ENCODE results near the gene BMP2K.
"Not testable (repeated sequence)": the region's sequence is repeated elsewhere in the genome, so short reads cannot be mapped to it uniquely, and the experiment has no call there.

Gene BMP2K

GRCh38 chr4:78784236-78784865 is 8.2 kb downstream of the BMP2K start:
- DNase-seq (ENCODE audit: low read depth in 1 of 2, low spot score in 1 of 2): no peak
- in situ Hi-C loops (cut with HindIII; ENCODE audit: low pct_unique_long_range_greater_than_20kb, low sequenced_read_pairs): no loop called here
- TF ChIP-seq JUND (IDR thresholded peaks at IDR 0.05; ENCODE audit: low read depth): no peak

- TF ChIP-seq JUND (IDR thresholded peaks at IDR 0.05; ENCODE audit: low read depth): no peak
- in situ Hi-C loops (cut with HindIII; ENCODE audit: low pct_unique_long_range_greater_than_20kb, low sequenced_read_pairs): no loop called here
- no peak for DNase-seq (ENCODE audit: low read depth in 1 of 2, low spot score in 1 of 2)
Observed at GRCh38 chr4:78787392-78788006, 11.3 kb downstream of the BMP2K start.

- no peak for TF ChIP-seq JUND (IDR thresholded peaks at IDR 0.05; ENCODE audit: low read depth)
- in situ Hi-C loops (cut with HindIII; ENCODE audit: low pct_unique_long_range_greater_than_20kb, low sequenced_read_pairs): no loop called here
- DNase-seq (ENCODE audit: low read depth in 1 of 2, low spot score in 1 of 2): no peak
Observed at GRCh38 chr4:78788007-78788889, 12.1 kb downstream of the BMP2K start.

- in situ Hi-C loops (cut with HindIII; ENCODE audit: low pct_unique_long_range_greater_than_20kb, low sequenced_read_pairs); DNase-seq (ENCODE audit: low read depth in 1 of 2, low spot score in 1 of 2): not testable (repeated sequence)
Observed at GRCh38 chr4:78795594-78796416, 19.7 kb downstream of the BMP2K start.

- in situ Hi-C loops (cut with HindIII; ENCODE audit: low pct_unique_long_range_greater_than_20kb, low sequenced_read_pairs): no loop called here
- TF ChIP-seq JUND (IDR thresholded peaks at IDR 0.05; ENCODE audit: low read depth): no peak
- DNase-seq (ENCODE audit: low read depth in 1 of 2, low spot score in 1 of 2): no peak
Observed at GRCh38 chr4:78796526-78796925, 20.4 kb downstream of the BMP2K start.

- no peak for TF ChIP-seq JUND (IDR thresholded peaks at IDR 0.05; ENCODE audit: low read depth)
- in situ Hi-C loops (cut with HindIII; ENCODE audit: low pct_unique_long_range_greater_than_20kb, low sequenced_read_pairs): no loop called here
Observed at GRCh38 chr4:78797777-78798284, 21.7 kb downstream of the BMP2K start.

GRCh38 chr4:78799551-78800495 is 23.7 kb downstream of the BMP2K start:
- no peak for DNase-seq (ENCODE audit: low read depth in 1 of 2, low spot score in 1 of 2)
- in situ Hi-C loops (cut with HindIII; ENCODE audit: low pct_unique_long_range_greater_than_20kb, low sequenced_read_pairs): no loop called here
- TF ChIP-seq JUND (IDR thresholded peaks at IDR 0.05; ENCODE audit: low read depth): no peak

More at GRCh38 chr4:78797777-78798284, 21.7 kb downstream of the BMP2K start:
- no peak for DNase-seq (ENCODE audit: low read depth in 1 of 2, low spot score in 1 of 2)

GRCh38 chr4:78800965-78801364 is 24.8 kb downstream of the BMP2K start:
- TF ChIP-seq JUND (IDR thresholded peaks at IDR 0.05; ENCODE audit: low read depth): no peak
- in situ Hi-C loops (cut with HindIII; ENCODE audit: low pct_unique_long_range_greater_than_20kb, low sequenced_read_pairs): no loop called here
- DNase-seq (ENCODE audit: low read depth in 1 of 2, low spot score in 1 of 2): no peak

GRCh38 chr4:78803983-78804382 is 27.8 kb downstream of the BMP2K start:
- in situ Hi-C loops (cut with HindIII; ENCODE audit: low pct_unique_long_range_greater_than_20kb, low sequenced_read_pairs): no loop called here
- no peak for TF ChIP-seq JUND (IDR thresholded peaks at IDR 0.05; ENCODE audit: low read depth)
- DNase-seq (ENCODE audit: low read depth in 1 of 2, low spot score in 1 of 2): no peak

- TF ChIP-seq JUND (IDR thresholded peaks at IDR 0.05; ENCODE audit: low read depth): no peak
- in situ Hi-C loops (cut with HindIII; ENCODE audit: low pct_unique_long_range_greater_than_20kb, low sequenced_read_pairs): no loop called here
- no peak for DNase-seq (ENCODE audit: low read depth in 1 of 2, low spot score in 1 of 2)
Observed at GRCh38 chr4:78806943-78807460, 30.9 kb downstream of the BMP2K start.

GRCh38 chr4:78809295-78809694 is 33.1 kb downstream of the BMP2K start:
- DNase-seq (ENCODE audit: low read depth in 1 of 2, low spot score in 1 of 2): no peak
- in situ Hi-C loops (cut with HindIII; ENCODE audit: low pct_unique_long_range_greater_than_20kb, low sequenced_read_pairs): no loop called here
- no peak for TF ChIP-seq JUND (IDR thresholded peaks at IDR 0.05; ENCODE audit: low read depth)

Data from T47D (cell line).